ENCODE results near the gene HILPDA.
"Not testable (repeated sequence)": the region's sequence is repeated elsewhere in the genome, so short reads cannot be mapped to it uniquely, and the experiment has no call there.

DNA sequence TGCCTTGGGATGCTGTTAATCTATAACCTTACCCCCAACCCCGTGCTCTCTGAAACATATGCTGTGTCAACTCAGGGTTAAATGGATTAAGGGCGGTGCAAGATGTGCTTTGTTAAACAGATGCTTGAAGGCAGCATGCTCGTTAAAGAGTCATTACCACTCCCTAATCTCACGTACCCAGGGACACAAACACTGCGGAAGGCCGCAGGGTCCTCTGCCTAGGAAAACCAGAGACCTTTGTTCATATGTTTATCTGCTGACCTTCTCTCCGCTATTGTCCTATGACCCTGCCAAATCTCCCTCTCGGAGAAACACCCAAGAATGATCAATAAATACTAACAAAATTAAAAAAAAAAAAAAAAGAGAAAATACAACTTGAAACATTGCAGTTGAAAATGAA, 8.3 kb downstream of the HILPDA start:
- TF ChIP-seq CTCF (IDR thresholded peaks at IDR 0.05; ENCODE audit: low read depth, low read length, poor library complexity, severe bottlenecking); EZH2phosphoT487 (IDR thresholded peaks at IDR 0.05; ENCODE audit: borderline replicate concordance, low read length): not testable (repeated sequence)
